SK-N-SH (cell line): Measurements from ENCODE around the gene CD19. TPM values are rescaled to one million over a fixed set of nuclear protein-coding genes. Genes with fewer than 3 reads are reported as not detected.

Experiments used
- CTCF ChIA-PET: fragments of 300-600, 350-600 bp; formaldehyde crosslinking; extraction: SDS; loops from one replicate; lab custom pipeline; 2021; lab: Yijun Ruan, JAX
- POLR2A ChIA-PET: fragments of 350-600 bp; sonication (Branson Sonifier 250); formaldehyde crosslinking; extraction: SDS; loops from one replicate; lab custom pipeline; 2020; ENCODE audit warnings: antibody characterized with exemption, inconsistent platforms; lab: Yijun Ruan, JAX
- DNase-seq: peaks from one replicate; pipeline ENCODE4 v3.0.0; 2012
- H2AFZ ChIP-seq: fragments of 200-600 bp; sonication (generic); 2 replicates; pipeline ENCODE4 v1.8.1; 2016; ENCODE audit warnings: antibody characterized with exemption, mild to moderate bottlenecking, low read depth
- H3F3A ChIP-seq: fragments of 200-600 bp; sonication (generic); replicated peaks from 2 replicates; pipeline ENCODE3; 2016; ENCODE audit warnings: antibody characterized with exemption, mild to moderate bottlenecking; ENCODE audit not compliant: insufficient read depth
- H3K27ac ChIP-seq, 2 experiments: fragments of 200-500 bp in 1 of 2; fragments of 200-600 bp in 1 of 2; sonication (Bioruptor generic) in 1 of 2; sonication (generic), shearing (Covaris generic) in 1 of 2; 2 replicates each; pipeline versions ENCODE4 v1.5.1 to v1.6.1; 2014 to 2016; ENCODE audit warnings: low read depth in 2 of 2, inconsistent platforms in 1 of 2, low read length in 1 of 2, mild to moderate bottlenecking in 1 of 2, mixed read lengths in 1 of 2
- H3K27me3 ChIP-seq: fragments of 200-600 bp; sonication (generic), shearing (Covaris generic); 2 replicates; pipeline ENCODE4 v1.6.1; 2016; ENCODE audit warnings: mixed run types; ENCODE audit not compliant: insufficient read depth
- H3K36me3 ChIP-seq, 2 experiments: fragments of 200-500 bp in 1 of 2; fragments of 200-600 bp in 1 of 2; sonication (Bioruptor generic) in 1 of 2; sonication (generic) in 1 of 2; replicated peaks in 1 of 2; 2 replicates each; pipeline versions ENCODE3 to v1.5.1; 2014 to 2016; ENCODE audit warnings: low read length in 1 of 2, mild to moderate bottlenecking in 1 of 2; ENCODE audit not compliant: insufficient read depth in 2 of 2, control insufficient read depth in 1 of 2
- H3K4me1 ChIP-seq, 2 experiments: fragments of 200-500 bp in 1 of 2; fragments of 200-600 bp in 1 of 2; sonication (Bioruptor generic) in 1 of 2; sonication (generic), shearing (Covaris generic) in 1 of 2; 2 replicates each; pipeline versions ENCODE4 v1.5.1 to v1.6.1; 2014 to 2016; ENCODE audit warnings: low read depth in 1 of 2, low read length in 1 of 2, mixed run types in 1 of 2; ENCODE audit not compliant: insufficient read depth in 2 of 2, control insufficient read depth in 1 of 2
- H3K4me2 ChIP-seq: fragments of 200-600 bp; sonication (generic), shearing (Covaris generic); 2 replicates; pipeline ENCODE4 v1.6.1; 2017; ENCODE audit warnings: mixed run types
- H3K4me3 ChIP-seq, 2 experiments: fragments of 200-500 bp in 1 of 2; fragments of 200-600 bp in 1 of 2; sonication (Bioruptor generic) in 1 of 2; sonication (generic), shearing (Covaris generic) in 1 of 2; 2 replicates each; pipeline versions ENCODE4 v1.5.1 to v1.8.1; 2014 to 2016; ENCODE audit warnings: low read depth in 2 of 2, inconsistent platforms in 1 of 2, low read length in 1 of 2, mild to moderate bottlenecking in 1 of 2, mixed read lengths in 1 of 2, moderate library complexity in 1 of 2
- H3K79me2 ChIP-seq: fragments of 200-600 bp; sonication (generic); 2 replicates; pipeline ENCODE4 v1.8.1; 2017; ENCODE audit warnings: mild to moderate bottlenecking; ENCODE audit not compliant: insufficient read depth
- H3K9ac ChIP-seq: fragments of 200-600 bp; sonication (generic); 2 replicates; pipeline ENCODE4 v1.6.1; 2017; ENCODE audit warnings: mixed run types
- H3K9me2 ChIP-seq: fragments of 200-600 bp; sonication (generic); 2 replicates; pipeline ENCODE4 v1.6.1; 2017; ENCODE audit warnings: mixed run types
- H3K9me3 ChIP-seq: fragments of 200-600 bp; sonication (generic); 2 replicates; pipeline ENCODE4 v1.6.1; 2017; ENCODE audit warnings: mixed run types, mild to moderate bottlenecking, moderate library complexity
- H4K20me1 ChIP-seq: fragments of 200-600 bp; sonication (generic); 2 replicates; pipeline ENCODE4 v1.6.1; 2017; ENCODE audit warnings: mild to moderate bottlenecking, mixed run types; ENCODE audit not compliant: insufficient read depth
- CHD2 ChIP-seq: fragments of 150-350 bp; IDR thresholded peaks from 2 replicates; pipeline ENCODE4 v1.6.1; 2018; ENCODE audit warnings: low read length; ENCODE audit not compliant: partially characterized antibody
- ELF1 ChIP-seq: IDR thresholded peaks from 2 replicates; pipeline ENCODE4 v1.4.0; 2012
- EZH2phosphoT487 ChIP-seq: fragments of 200-600 bp; sonication (generic); IDR thresholded peaks from 2 replicates; pipeline ENCODE4 v1.6.1; 2017; ENCODE audit warnings: low read depth, mixed run types, mild to moderate bottlenecking, antibody characterized with exemption, moderate library complexity, borderline replicate concordance
- FOSL2 ChIP-seq: IDR thresholded peaks from 2 replicates; pipeline ENCODE4 v1.4.0; 2012; ENCODE audit warnings: low read depth, mild to moderate bottlenecking, moderate library complexity, borderline replicate concordance
- FOXJ3 ChIP-seq: sonication (generic); formaldehyde crosslinking; IDR thresholded peaks from 2 replicates; pipeline ENCODE4 v1.5.1; 2020; ENCODE audit warnings: mild to moderate bottlenecking, missing genetic modification reagents
- MEF2A ChIP-seq: IDR thresholded peaks from 2 replicates; pipeline ENCODE4 v1.4.0; 2012; ENCODE audit warnings: low read depth, borderline replicate concordance
- MXI1 ChIP-seq: IDR thresholded peaks from 2 replicates; pipeline ENCODE4 v1.6.1; 2012; ENCODE audit warnings: mild to moderate bottlenecking, low read depth, low read length, improper control_type of control experiment
- NRF1 ChIP-seq: IDR thresholded peaks from 2 replicates; pipeline ENCODE4 v1.6.1; 2012; ENCODE audit warnings: low read depth, mild to moderate bottlenecking, low read length
- POLR2AphosphoS5 ChIP-seq: IDR thresholded peaks from 2 replicates; pipeline ENCODE4 v1.6.1; 2012; ENCODE audit warnings: low read depth, low read length
- RFX5 ChIP-seq: IDR thresholded peaks from 2 replicates; pipeline ENCODE4 v1.6.1; 2012; ENCODE audit warnings: mild to moderate bottlenecking, improper control_type of control experiment, low read length
- RXRA ChIP-seq: IDR thresholded peaks from 2 replicates; pipeline ENCODE4 v1.4.0; 2012; ENCODE audit warnings: low read depth, mild to moderate bottlenecking, borderline replicate concordance
- TCF12 ChIP-seq: IDR thresholded peaks from 2 replicates; pipeline ENCODE4 v1.4.0; 2012
- WGBS: methylation state at CpG from one replicate; pipeline ENCODE4 v1.1.6; 2017; ENCODE audit warnings: low lambda C conversion rate; 5-methylcytosine and 5-hydroxymethylcytosine counted together
- polyA plus RNA-seq, 3 experiments: library from polyadenylated mRNA; depleted of rRNA; stranded (reverse); fragments of >200 nt; gene quantifications; 2 replicates each; pipeline ENCODE4 v1.2.3, GENCODE V29; 2012
- TF ChIP-seq, protein P1 (sequence below): IDR thresholded peaks from 2 replicates; pipeline ENCODE4 v1.6.1; 2012; ENCODE audit warnings: mild to moderate bottlenecking, low read depth, low read length, moderate library complexity
- TF ChIP-seq, protein P2 (sequence below): fragments of 150-350 bp; IDR thresholded peaks from 2 replicates; pipeline ENCODE4 v1.6.1; 2016; ENCODE audit warnings: mild to moderate bottlenecking, low read depth, low read length
- TF ChIP-seq, protein P3 (sequence below): fragments of 150-350 bp; IDR thresholded peaks from 2 replicates; pipeline ENCODE4 v1.6.1; 2017; ENCODE audit warnings: antibody characterized with exemption, low read length, low read depth, borderline replicate concordance
- TF ChIP-seq, protein P4 (sequence below): IDR thresholded peaks from 2 replicates; pipeline ENCODE4 v1.4.0; 2012; ENCODE audit warnings: low read depth

The CD19 gene
- polyA plus RNA-seq, 1 of the 3 experiments (the other 2 are of a cell fraction) = not detected

DNA sequence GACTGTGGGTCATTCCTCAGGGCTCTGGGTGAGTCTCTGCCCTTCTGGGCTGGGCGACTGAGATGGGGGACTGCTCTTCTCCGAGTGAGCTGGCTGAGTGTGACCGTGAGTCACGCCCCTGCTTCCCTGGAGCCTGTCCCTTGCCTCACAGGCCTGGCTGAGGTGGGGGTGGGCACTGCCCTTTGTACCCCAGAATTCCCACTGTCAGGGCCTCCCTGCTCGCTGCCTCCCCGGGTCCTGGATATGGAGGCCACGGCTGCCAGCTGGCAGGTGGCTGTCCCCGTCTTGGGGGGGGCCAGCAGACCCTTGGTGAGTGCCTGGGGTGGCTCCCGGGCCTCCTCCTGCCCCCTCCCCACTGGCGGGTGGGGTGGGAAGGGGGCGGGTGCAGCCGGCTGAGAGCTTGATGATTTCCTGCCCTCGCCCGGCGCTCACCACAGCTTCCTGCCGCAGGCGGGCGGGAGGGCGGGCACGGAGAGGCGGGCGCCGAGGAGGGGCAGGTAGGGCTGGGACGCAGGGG lies 52.9 kb downstream of the CD19 start, which contains the start of gene LAT:
Gene LAT (plus strand): TSS at position 434 of the 517 bp plus-strand sequence. CDS start 366 bp downstream, outside the sequence.
- Histone ChIP-seq H3K27me3 (no peaks in the 10 kb centered on the region), H3K9me2 (no peaks in the 10 kb centered on the region), H3K9ac (no peak within 1 kb of the TSS), H3K79me2 (no peaks in the 10 kb centered on the region), H3K4me2 (no peak within 1 kb of the TSS), H3F3A (no peaks in the 10 kb centered on the region), H3K27ac (no peak within 1 kb of the TSS), H2AFZ (no peak within 1 kb of the TSS), H3K4me1 (no peaks in the 10 kb centered on the region), H4K20me1 (no peaks in the 10 kb centered on the region), H3K9me3 (no peaks in the 10 kb centered on the region), H3K36me3 (peaks cover 16 to 28% of the 10 kb centered on the region in 2 experiments), H3K4me3 (no peak within 1 kb of the TSS)
- ChIA-PET POLR2A (interaction anchor here (2.6 kb wide), 1 partner anchor 10 kb away, joined by 8 read pairs; the partner anchor contains the start of gene SPNS1), CTCF (no interaction called here)
- no peak for DNase-seq
- 70% methylated on average over 2 of the region's 24 CpGs for WGBS
- TF ChIP-seq RFX5 (no peak), FOSL2 (no peak), NRF1 (no peak), MEF2A (no peak), RXRA (no peak), MXI1 (no peak)
- TF ChIP-seq, protein P1, sequence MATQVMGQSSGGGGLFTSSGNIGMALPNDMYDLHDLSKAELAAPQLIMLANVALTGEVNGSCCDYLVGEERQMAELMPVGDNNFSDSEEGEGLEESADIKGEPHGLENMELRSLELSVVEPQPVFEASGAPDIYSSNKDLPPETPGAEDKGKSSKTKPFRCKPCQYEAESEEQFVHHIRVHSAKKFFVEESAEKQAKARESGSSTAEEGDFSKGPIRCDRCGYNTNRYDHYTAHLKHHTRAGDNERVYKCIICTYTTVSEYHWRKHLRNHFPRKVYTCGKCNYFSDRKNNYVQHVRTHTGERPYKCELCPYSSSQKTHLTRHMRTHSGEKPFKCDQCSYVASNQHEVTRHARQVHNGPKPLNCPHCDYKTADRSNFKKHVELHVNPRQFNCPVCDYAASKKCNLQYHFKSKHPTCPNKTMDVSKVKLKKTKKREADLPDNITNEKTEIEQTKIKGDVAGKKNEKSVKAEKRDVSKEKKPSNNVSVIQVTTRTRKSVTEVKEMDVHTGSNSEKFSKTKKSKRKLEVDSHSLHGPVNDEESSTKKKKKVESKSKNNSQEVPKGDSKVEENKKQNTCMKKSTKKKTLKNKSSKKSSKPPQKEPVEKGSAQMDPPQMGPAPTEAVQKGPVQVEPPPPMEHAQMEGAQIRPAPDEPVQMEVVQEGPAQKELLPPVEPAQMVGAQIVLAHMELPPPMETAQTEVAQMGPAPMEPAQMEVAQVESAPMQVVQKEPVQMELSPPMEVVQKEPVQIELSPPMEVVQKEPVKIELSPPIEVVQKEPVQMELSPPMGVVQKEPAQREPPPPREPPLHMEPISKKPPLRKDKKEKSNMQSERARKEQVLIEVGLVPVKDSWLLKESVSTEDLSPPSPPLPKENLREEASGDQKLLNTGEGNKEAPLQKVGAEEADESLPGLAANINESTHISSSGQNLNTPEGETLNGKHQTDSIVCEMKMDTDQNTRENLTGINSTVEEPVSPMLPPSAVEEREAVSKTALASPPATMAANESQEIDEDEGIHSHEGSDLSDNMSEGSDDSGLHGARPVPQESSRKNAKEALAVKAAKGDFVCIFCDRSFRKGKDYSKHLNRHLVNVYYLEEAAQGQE = no peak
- TF ChIP-seq, protein P2, sequence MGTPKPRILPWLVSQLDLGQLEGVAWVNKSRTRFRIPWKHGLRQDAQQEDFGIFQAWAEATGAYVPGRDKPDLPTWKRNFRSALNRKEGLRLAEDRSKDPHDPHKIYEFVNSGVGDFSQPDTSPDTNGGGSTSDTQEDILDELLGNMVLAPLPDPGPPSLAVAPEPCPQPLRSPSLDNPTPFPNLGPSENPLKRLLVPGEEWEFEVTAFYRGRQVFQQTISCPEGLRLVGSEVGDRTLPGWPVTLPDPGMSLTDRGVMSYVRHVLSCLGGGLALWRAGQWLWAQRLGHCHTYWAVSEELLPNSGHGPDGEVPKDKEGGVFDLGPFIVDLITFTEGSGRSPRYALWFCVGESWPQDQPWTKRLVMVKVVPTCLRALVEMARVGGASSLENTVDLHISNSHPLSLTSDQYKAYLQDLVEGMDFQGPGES = no peak

DNA sequence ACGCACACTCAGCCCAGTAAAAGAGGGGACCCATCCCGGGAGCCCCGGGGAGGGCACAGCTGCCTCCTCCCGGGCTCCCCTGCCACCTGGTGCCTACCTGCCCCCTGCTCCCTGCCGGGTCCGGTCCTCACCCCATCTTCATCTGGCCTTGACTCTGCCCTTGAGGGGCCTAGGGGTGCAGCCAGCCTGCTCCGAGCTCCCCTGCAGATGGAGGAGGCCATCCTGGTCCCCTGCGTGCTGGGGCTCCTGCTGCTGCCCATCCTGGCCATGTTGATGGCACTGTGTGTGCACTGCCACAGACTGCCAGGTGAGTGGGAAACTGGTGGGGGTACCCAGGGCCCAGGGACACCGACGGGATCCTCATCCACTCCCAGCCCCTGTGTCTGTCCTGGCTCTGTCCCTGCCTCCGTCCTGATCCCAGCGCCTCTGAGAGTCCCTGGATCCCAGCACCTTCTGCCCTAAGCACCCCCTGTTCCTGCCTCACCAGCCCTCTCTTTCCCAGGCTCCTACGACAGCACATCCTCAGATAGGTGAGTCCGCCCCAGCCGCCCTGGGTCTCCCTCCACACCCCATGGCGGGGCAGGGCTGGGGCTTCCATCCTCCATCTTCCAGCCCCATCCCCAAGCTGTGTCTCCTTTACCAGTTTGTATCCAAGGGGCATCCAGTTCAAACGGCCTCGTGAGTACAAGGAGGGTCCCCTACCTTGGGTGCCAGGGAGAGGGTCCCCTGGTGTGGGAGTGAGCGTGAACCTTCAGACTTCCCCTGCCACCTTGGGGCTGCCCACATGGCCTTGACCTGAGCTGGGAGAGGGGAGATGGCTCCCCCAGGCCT lies 53.7 kb downstream of the CD19 start:
- Histone ChIP-seq H3F3A (no peaks in the 10 kb centered on the region), H3K27ac (no peak overlapping the region), H3K9me2 (no peaks in the 10 kb centered on the region), H3K79me2 (no peaks in the 10 kb centered on the region), H3K4me2 (no peak overlapping the region), H4K20me1 (no peaks in the 10 kb centered on the region), H3K27me3 (no peaks in the 10 kb centered on the region), H3K9ac (no peak overlapping the region), H3K4me1 (no peaks in the 10 kb centered on the region), H3K4me3 (no peak overlapping the region), H3K36me3 (peaks cover 16 to 28% of the 10 kb centered on the region in 2 experiments), H2AFZ (no peak overlapping the region), H3K9me3 (no peaks in the 10 kb centered on the region)
- POLR2A ChIA-PET = interaction anchor here (2.6 kb wide), 1 partner anchor 11 kb away, joined by 8 read pairs; the partner anchor contains the start of gene SPNS1
- CTCF ChIA-PET = interaction anchor here (1.0 kb wide), 1 partner anchor 12 kb away, joined by 3 read pairs; no protein-coding TSS in a partner anchor
- WGBS = 97% methylated on average over 11 of the region's 19 CpGs
- TF ChIP-seq ELF1 = no peak
- no peak for TF ChIP-seq TCF12
- no peak for TF ChIP-seq RXRA
- TF ChIP-seq POLR2AphosphoS5 = no peak
- TF ChIP-seq, protein P3, sequence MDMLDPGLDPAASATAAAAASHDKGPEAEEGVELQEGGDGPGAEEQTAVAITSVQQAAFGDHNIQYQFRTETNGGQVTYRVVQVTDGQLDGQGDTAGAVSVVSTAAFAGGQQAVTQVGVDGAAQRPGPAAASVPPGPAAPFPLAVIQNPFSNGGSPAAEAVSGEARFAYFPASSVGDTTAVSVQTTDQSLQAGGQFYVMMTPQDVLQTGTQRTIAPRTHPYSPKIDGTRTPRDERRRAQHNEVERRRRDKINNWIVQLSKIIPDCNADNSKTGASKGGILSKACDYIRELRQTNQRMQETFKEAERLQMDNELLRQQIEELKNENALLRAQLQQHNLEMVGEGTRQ = no peak
- no peak for TF ChIP-seq CHD2
- TF ChIP-seq, protein P4, sequence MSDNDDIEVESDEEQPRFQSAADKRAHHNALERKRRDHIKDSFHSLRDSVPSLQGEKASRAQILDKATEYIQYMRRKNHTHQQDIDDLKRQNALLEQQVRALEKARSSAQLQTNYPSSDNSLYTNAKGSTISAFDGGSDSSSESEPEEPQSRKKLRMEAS = no peak
- TF ChIP-seq EZH2phosphoT487 = no peak
- TF ChIP-seq RFX5 = no peak
- TF ChIP-seq FOXJ3 = no peak
- no peak for DNase-seq
